Sigmoid colon (tissue), 7 donors: ENCODE data around the gene ACSM6. TPM values are rescaled to one million over a fixed set of nuclear protein-coding genes. Genes with fewer than 3 reads are reported as not detected.
A peak's percentile ranks its signal among the peaks of the same experiment; 100 is the strongest.

Experiments
- DNase-seq: peaks from one replicate; pipeline ENCODE4 v3.0.0-alpha.2; 2019
- H3K27ac ChIP-seq, 4 donors: fragments of 200-600 bp; sonication (generic); one replicate each; pipeline ENCODE4 v1.5.1; 2016 to 2019; ENCODE audit warnings: mild to moderate bottlenecking in 1 of 4
- H3K27me3 ChIP-seq, 3 donors: fragments of 200-600 bp; sonication (generic); one replicate each; pipeline ENCODE4 v1.5.1; 2019; ENCODE audit warnings: mild to moderate bottlenecking in 1 of 3
- H3K36me3 ChIP-seq, 4 donors: fragments of 200-600 bp; sonication (generic); one replicate each; pipeline ENCODE4 v1.5.1; 2016 to 2019
- H3K4me1 ChIP-seq, 4 donors: fragments of 200-600 bp; sonication (generic); one replicate each; pipeline ENCODE4 v1.5.1; 2017 to 2019
- H3K4me3 ChIP-seq, 4 donors: fragments of 200-600 bp; sonication (generic); one replicate each; pipeline ENCODE4 v1.5.1; 2017 to 2019; ENCODE audit warnings: mild to moderate bottlenecking in 2 of 4, moderate library complexity in 1 of 4
- H3K9me3 ChIP-seq, 4 donors: fragments of 200-600 bp in 3 of 4; sonication (generic) in 3 of 4; one replicate each; pipeline versions ENCODE4 v1.5.1 to v1.6.1; 2013 to 2019
- EP300 ChIP-seq, 4 donors: sonication (generic); formaldehyde crosslinking; IDR thresholded peaks; one replicate each; pipeline ENCODE4 v1.6.1; 2017; ENCODE audit warnings: antibody characterized with exemption in 4 of 4
- POLR2A ChIP-seq, 2 donors: fragments of 450-650 bp; IDR thresholded peaks; one replicate each; pipeline ENCODE4 v1.6.1; 2016; ENCODE audit warnings: antibody characterized with exemption in 2 of 2, mild to moderate bottlenecking in 2 of 2, moderate library complexity in 2 of 2
- POLR2AphosphoS5 ChIP-seq, 4 donors: sonication (generic); formaldehyde crosslinking; IDR thresholded peaks; one replicate each; pipeline ENCODE4 v1.6.1; 2017; ENCODE audit warnings: antibody characterized with exemption in 4 of 4
- WGBS, 2 donors: extraction: QIAGEN DNeasy Blood & Tissue Kit; methylation state at CpG; one replicate each; pipeline ENCODE4 v1.1.7; 2013; 5-methylcytosine and 5-hydroxymethylcytosine counted together
- intact Hi-C: fragments of 100-400 bp; cut with DNase I; formaldehyde crosslinking; loops from one replicate; pipeline ENCODE4 v1.15.1; 2023
- polyA plus RNA-seq, 3 donors: library from polyadenylated mRNA; stranded (reverse); fragments of 200-250 nt; gene quantifications; one replicate each; pipeline ENCODE4 v1.2.3, GENCODE V29; 2013
- total RNA-seq, 4 donors: library from RNA; depleted of rRNA; stranded (reverse); fragments of >200 nt; gene quantifications; one replicate each; pipeline ENCODE4 v1.1.0, GENCODE V29; 2016
- TF ChIP-seq, protein P1 (sequence below), 4 experiments: fragments of 450-650 bp in 3 of 4; fragments of 200-600 bp in 1 of 4; IDR thresholded peaks; one replicate each; pipeline ENCODE4 v1.5.1; 2016 to 2019; ENCODE audit warnings: antibody characterized with exemption in 4 of 4, mild to moderate bottlenecking in 3 of 4, moderate library complexity in 2 of 4
- donor health status: healthy with polysubstance abuse.
- donor health status: Bipolar disorder and iron deficiency.
- donor health status: healthy.

Gene ACSM6
- under 1 TPM in 1 of 4 donors, not detected in 3; 0.55 TPM for total RNA-seq
- not detected for polyA plus RNA-seq

- intact Hi-C loops: no loop called here
- TF ChIP-seq POLR2A (IDR thresholded peaks at IDR 0.05): no peak
- no peak for TF ChIP-seq POLR2AphosphoS5 (IDR thresholded peaks at IDR 0.05)
- TF ChIP-seq, protein P1, sequence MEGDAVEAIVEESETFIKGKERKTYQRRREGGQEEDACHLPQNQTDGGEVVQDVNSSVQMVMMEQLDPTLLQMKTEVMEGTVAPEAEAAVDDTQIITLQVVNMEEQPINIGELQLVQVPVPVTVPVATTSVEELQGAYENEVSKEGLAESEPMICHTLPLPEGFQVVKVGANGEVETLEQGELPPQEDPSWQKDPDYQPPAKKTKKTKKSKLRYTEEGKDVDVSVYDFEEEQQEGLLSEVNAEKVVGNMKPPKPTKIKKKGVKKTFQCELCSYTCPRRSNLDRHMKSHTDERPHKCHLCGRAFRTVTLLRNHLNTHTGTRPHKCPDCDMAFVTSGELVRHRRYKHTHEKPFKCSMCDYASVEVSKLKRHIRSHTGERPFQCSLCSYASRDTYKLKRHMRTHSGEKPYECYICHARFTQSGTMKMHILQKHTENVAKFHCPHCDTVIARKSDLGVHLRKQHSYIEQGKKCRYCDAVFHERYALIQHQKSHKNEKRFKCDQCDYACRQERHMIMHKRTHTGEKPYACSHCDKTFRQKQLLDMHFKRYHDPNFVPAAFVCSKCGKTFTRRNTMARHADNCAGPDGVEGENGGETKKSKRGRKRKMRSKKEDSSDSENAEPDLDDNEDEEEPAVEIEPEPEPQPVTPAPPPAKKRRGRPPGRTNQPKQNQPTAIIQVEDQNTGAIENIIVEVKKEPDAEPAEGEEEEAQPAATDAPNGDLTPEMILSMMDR (IDR thresholded peaks at IDR 0.05): no peak
- TF ChIP-seq EP300 (IDR thresholded peaks at IDR 0.05): no peak
- WGBS, 2 donors: 77 to 90% methylated on average over 1 of the region's 1 CpG
- Histone ChIP-seq H3K27me3 (no peaks in the 10 kb centered on the region), H3K4me3 (no peak within 1 kb of the TSS), H3K36me3 (no peaks in the 10 kb centered on the region), H3K4me1 (no peaks in the 10 kb centered on the region), H3K27ac (no peak within 1 kb of the TSS), H3K9me3 (no peaks in the 10 kb centered on the region)
- no peak for DNase-seq
Observed at GRCh38 chr10:95193944-95194343, at the start of gene ACSM6. TSS of gene ACSM6 (plus strand) at chr10:95194238. CDS start at chr10:95194486, 248 bp downstream.

- no peak for DNase-seq
- peaks cover 0 to 2% (median 0%) of the 10 kb centered on the region in 4 donors for H3K9me3 ChIP-seq
- no peaks in the 10 kb centered on the region for H3K36me3 ChIP-seq
- TF ChIP-seq EP300 (IDR thresholded peaks at IDR 0.05) (no peak), POLR2AphosphoS5 (IDR thresholded peaks at IDR 0.05) (no peak), POLR2A (IDR thresholded peaks at IDR 0.05) (no peak)
- TF ChIP-seq, protein P1 (IDR thresholded peaks at IDR 0.05): no peak
- no peaks in the 10 kb centered on the region for H3K27me3 ChIP-seq
- intact Hi-C loops: no loop called here
- H3K4me1 ChIP-seq: no peaks in the 10 kb centered on the region
- H3K27ac ChIP-seq: no peak overlapping the region
- WGBS, 2 donors: 91 to 97% methylated on average over 4 of the region's 4 CpGs
- H3K4me3 ChIP-seq: no peak overlapping the region
Observed at GRCh38 chr10:95168694-95169093, 25.3 kb upstream of the ACSM6 start.

- H3K4me1 ChIP-seq: no peaks in the 10 kb centered on the region
- WGBS, 2 donors: 93% methylated on average over 1 of the region's 1 CpG
- intact Hi-C loops: no loop called here
- no peaks in the 10 kb centered on the region for H3K36me3 ChIP-seq
- H3K27me3 ChIP-seq: no peaks in the 10 kb centered on the region
- TF ChIP-seq POLR2A (IDR thresholded peaks at IDR 0.05) (no peak), EP300 (IDR thresholded peaks at IDR 0.05) (no peak), POLR2AphosphoS5 (IDR thresholded peaks at IDR 0.05) (no peak)
- TF ChIP-seq, protein P1 (IDR thresholded peaks at IDR 0.05): no peak
- peaks cover 0 to 2% (median 0%) of the 10 kb centered on the region in 4 donors for H3K9me3 ChIP-seq
- no peak overlapping the region for H3K4me3 ChIP-seq
- H3K27ac ChIP-seq: no peak overlapping the region
- DNase-seq: no peak
Observed at GRCh38 chr10:95169522-95169921, 24.5 kb upstream of the ACSM6 start.

DNA sequence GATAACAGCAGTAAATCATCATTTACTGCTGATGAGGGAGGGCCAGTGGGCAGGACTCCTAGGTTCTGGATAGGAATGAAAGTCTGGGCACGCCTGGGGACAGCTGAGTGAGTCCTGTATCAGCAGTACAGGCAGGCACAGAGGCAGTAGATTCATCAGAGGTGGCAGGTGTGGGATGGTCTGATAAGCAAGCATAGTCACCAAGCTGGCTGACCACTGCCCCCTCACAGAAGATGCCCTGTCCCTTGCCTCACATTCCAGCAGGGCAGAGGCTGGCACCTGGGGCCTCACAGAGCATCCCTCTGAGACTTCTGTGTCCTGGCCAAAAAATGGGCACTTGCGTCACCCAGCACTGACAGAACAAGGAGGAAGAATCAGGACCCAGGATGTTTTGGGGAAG lies 23.2 kb upstream of the ACSM6 start:
- no peaks in the 10 kb centered on the region for H3K27me3 ChIP-seq
- no peak overlapping the region for H3K4me3 ChIP-seq
- intact Hi-C loops: no loop called here
- H3K36me3 ChIP-seq: no peaks in the 10 kb centered on the region
- no peaks in the 10 kb centered on the region for H3K4me1 ChIP-seq
- 74 to 76% methylated on average over 2 of the region's 2 CpGs for WGBS, 2 donors
- H3K9me3 ChIP-seq: peaks cover 0 to 1% (median 0%) of the 10 kb centered on the region in 4 donors
- no peak overlapping the region for H3K27ac ChIP-seq
- DNase-seq: peak; percentile 50
- TF ChIP-seq, protein P1 (IDR thresholded peaks at IDR 0.05): no peak
- TF ChIP-seq EP300 (IDR thresholded peaks at IDR 0.05) (no peak), POLR2AphosphoS5 (IDR thresholded peaks at IDR 0.05) (no peak), POLR2A (IDR thresholded peaks at IDR 0.05) (no peak)

- no peak for TF ChIP-seq POLR2A (IDR thresholded peaks at IDR 0.05)
- TF ChIP-seq POLR2AphosphoS5 (IDR thresholded peaks at IDR 0.05): no peak
- TF ChIP-seq, protein P1 (IDR thresholded peaks at IDR 0.05): no peak
- TF ChIP-seq EP300 (IDR thresholded peaks at IDR 0.05): no peak
- DNase-seq: no peak
- H3K4me3 ChIP-seq: no peak overlapping the region
- H3K27me3 ChIP-seq: no peaks in the 10 kb centered on the region
- no peaks in the 10 kb centered on the region for H3K4me1 ChIP-seq
- H3K27ac ChIP-seq: no peak overlapping the region
- intact Hi-C loops: no loop called here
- peaks cover 0 to 1% (median 0%) of the 10 kb centered on the region in 4 donors for H3K9me3 ChIP-seq
- 60 to 74% methylated on average over 3 of the region's 3 CpGs for WGBS, 2 donors
- H3K36me3 ChIP-seq: no peaks in the 10 kb centered on the region
Observed at GRCh38 chr10:95171336-95171735, 22.7 kb upstream of the ACSM6 start.
